DOHH2 (cell line): ENCODE results near the gene TTC28.

Source experiments
- CTCF ChIP-seq: fragments of 200-600 bp; sonication (generic); IDR thresholded peaks from one replicate; pipeline ENCODE4 v1.5.1; 2014; ENCODE audit warnings: antibody characterized with exemption, mild to moderate bottlenecking, low read depth, low read length; ENCODE audit not compliant: poor library complexity, severe bottlenecking
- EZH2phosphoT487 ChIP-seq: fragments of 200-600 bp; sonication (generic); IDR thresholded peaks from 2 replicates; pipeline ENCODE4 v1.6.1; 2017; ENCODE audit warnings: borderline replicate concordance, mild to moderate bottlenecking, antibody characterized with exemption, low read length, moderate library complexity, mixed read lengths

DNA sequence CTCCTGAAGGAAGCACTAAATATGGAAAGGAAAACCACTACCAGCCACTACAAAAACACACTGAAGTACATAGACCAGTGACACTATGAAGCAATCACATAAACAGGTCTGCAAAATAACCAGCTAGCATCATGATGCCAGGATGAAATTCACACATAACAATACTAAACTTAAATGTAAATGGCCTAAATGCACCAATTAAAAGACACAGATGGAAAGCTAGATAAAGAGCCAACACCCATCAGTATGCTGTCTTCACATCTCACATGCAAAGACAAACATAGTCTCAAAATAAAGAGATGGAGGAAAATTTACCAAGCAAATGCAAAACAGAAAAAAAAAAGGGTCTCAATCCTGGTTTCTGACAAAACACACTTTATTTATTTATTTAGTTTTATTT, 171.7 kb downstream of the TTC28 start:
- TF ChIP-seq CTCF (no peak), EZH2phosphoT487 (no peak)
